ENCODE results near the gene FOXF1.

The FOXF1 gene

DNA sequence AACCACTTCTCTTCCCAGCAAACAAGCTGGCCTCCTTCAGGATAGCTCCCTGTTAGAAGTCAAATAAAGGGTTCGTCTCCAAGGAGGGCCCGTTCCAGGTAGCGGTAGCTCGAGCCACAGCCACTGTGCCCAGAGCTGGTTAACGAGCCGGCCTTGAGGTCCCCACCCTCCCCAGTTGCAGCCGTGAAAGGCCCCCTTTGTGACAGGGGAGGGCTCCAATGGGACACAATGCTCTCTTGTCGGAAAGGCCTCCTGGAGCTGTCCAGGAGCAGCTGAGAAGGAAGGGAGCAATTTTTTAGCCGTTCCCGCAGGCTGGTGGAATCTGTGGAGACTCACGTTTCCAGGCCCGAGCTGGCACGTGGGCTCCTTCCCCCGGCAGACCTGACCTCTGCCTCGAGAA, 29.9 kb upstream of the FOXF1 start:
- DNase-seq (ENCODE audit: low spot score in 2 of 2) (no peak), ATAC-seq (ENCODE audit: low read depth) (no peak)
- H3K27me3 Mint-ChIP-seq, result peaks cover 22% of the 10 kb centered on the region
- H3K4me1 Mint-ChIP-seq, result no peaks in the 10 kb centered on the region
- H3K27ac Mint-ChIP-seq, result no peak overlapping the region
- H3K9me3 Mint-ChIP-seq, result peaks cover 11% of the 10 kb centered on the region
- H3K36me3 Mint-ChIP-seq, result no peaks in the 10 kb centered on the region
- no peak overlapping the region for H3K4me3 Mint-ChIP-seq

DNA sequence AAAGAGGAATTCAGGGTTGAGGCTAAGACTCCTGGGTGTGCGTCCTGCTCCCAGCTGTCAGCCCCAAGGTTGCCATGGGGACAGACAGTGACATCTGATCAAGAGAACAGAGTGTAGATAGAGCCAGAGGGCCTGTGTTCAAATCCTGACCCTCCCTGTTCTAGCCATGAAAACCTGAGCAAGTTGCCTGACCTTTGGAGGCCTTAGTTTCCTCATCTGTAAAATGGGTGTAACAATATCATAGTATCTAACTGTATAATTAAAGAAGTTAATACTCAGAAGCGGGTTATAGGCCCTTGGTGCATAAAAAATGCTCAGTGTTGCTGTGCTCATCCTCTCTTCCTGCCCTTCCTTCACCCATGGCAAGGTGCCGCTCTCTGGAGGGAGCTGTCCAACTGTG, 28.7 kb upstream of the FOXF1 start:
- Mint-ChIP-seq H3K36me3 (no peaks in the 10 kb centered on the region), H3K4me1 (no peaks in the 10 kb centered on the region), H3K9me3 (peaks cover 11% of the 10 kb centered on the region), H3K27me3 (peaks cover 25% of the 10 kb centered on the region), H3K27ac (no peak overlapping the region), H3K4me3 (no peak overlapping the region)
- ATAC-seq (ENCODE audit: low read depth), result no peak
- no peak for DNase-seq (ENCODE audit: low spot score in 2 of 2)

DNA sequence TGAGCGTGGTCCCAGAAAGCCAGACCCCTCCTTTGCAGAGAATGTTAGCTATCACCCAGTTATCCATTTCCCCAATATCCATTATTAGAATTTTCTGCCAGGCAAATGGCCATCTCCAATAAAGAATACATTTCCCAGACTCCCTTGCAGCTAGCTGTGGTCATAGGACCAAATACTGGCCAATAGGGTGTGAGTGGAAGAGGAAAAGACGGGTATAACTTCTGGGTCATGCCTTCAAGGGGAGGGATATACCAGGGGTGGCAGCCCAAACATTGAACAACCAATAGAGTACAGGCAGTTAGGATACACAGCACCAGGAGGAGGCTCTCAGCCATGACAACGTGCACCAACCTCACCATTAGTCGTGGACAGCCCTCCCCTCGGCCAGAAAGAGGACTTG, 26.1 kb upstream of the FOXF1 start:
- peaks cover 11% of the 10 kb centered on the region for H3K9me3 Mint-ChIP-seq
- no peaks in the 10 kb centered on the region for H3K36me3 Mint-ChIP-seq
- peaks cover 20% of the 10 kb centered on the region for H3K27me3 Mint-ChIP-seq
- no peak overlapping the region for H3K4me3 Mint-ChIP-seq
- DNase-seq (ENCODE audit: low spot score in 2 of 2) (no peak), ATAC-seq (ENCODE audit: low read depth) (no peak)
- no peak overlapping the region for H3K27ac Mint-ChIP-seq
- H3K4me1 Mint-ChIP-seq, result no peaks in the 10 kb centered on the region

DNA sequence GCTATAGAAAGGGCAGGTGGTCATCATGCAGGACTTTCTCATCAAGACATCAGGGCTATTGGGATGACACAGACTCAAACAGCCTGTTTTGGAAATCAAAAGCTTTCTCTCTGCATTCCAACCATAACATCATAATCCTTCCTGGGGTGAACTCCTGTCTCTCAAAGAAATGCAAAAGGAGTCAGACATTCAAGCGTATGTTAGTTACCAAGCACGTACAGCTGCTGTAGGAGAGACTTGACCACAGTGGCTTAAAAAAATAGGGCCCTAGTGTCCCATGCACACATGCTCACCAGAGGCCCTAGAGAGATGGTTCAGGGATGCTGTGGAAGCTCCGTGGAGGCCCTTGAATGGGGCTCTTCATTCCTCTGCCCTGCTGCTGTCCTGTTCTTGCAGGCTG, 24.6 kb upstream of the FOXF1 start:
- H3K27ac Mint-ChIP-seq, result no peak overlapping the region
- peaks cover 31% of the 10 kb centered on the region for H3K27me3 Mint-ChIP-seq
- no peak for ATAC-seq (ENCODE audit: low read depth)
- peaks cover 11% of the 10 kb centered on the region for H3K9me3 Mint-ChIP-seq
- DNase-seq (ENCODE audit: low spot score in 2 of 2), result no peak
- H3K4me3 Mint-ChIP-seq, result no peak overlapping the region
- no peaks in the 10 kb centered on the region for H3K36me3 Mint-ChIP-seq
- no peaks in the 10 kb centered on the region for H3K4me1 Mint-ChIP-seq

DNA sequence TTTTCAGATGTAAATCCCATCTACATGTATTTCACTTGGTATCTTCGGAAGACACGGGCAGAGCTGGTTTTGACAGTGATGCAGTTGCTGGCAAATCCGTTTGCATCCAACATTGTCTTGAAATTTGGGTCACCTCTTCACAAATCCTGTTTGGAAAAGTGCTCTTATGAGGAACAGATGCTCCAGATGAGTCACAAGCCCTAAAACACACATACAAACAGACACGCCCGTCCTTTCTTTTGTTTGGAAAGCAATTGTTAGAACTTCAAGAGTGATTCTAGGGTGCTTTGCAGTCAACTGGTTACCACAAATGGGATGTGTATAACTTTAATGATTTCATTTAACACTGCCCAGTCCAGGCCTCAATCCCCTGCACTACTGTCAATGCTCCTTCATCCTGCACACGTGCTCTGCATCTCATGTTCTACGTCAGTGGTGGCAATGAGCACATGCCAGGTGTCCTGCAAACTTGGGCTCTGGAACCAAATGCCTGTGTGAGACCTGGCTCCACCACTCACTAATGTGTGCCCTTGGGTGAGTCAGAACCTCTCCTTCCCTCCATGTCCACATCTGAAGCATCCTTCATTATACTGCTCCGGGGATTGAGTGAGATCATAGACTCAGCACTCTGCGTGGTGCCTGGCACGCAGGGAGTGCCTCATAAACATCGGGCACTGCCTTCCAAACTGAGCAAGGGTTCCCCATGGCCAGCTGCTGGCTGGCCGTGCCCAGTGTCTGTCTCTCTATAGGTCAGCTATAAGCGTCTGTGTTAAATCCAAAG, 19.3 kb upstream of the FOXF1 start:
- Mint-ChIP-seq H3K4me1 (peaks cover 2% of the 10 kb centered on the region), H3K27ac (no peak overlapping the region), H3K4me3 (no peak overlapping the region), H3K9me3 (no peaks in the 10 kb centered on the region), H3K27me3 (peaks cover 45% of the 10 kb centered on the region), H3K36me3 (no peaks in the 10 kb centered on the region)
- no peak for ATAC-seq (ENCODE audit: low read depth)
- DNase-seq (ENCODE audit: low spot score in 2 of 2), result no peak

DNA sequence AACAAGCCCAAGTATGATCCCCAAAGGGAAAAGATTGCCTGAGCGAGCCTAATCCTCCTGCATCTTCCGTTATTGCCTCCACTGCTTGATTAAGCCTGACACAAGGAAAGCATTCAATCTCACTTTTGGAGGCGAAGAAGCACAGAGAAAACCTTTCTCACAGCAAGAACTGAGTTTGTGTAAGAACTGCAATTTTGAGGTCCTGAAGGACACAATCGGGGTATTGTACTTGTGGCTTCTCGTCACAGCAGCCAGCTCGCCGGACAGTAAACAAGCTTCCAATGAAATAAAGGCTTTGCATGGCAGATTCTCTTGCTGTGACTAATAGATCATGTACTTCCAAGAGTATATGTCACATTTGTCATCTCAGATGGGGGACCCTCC, 18.7 kb upstream of the FOXF1 start:
- Mint-ChIP-seq H3K36me3 (no peaks in the 10 kb centered on the region), H3K4me1 (peaks cover 2% of the 10 kb centered on the region), H3K27me3 (peaks cover 42% of the 10 kb centered on the region), H3K27ac (no peak overlapping the region), H3K4me3 (no peak overlapping the region), H3K9me3 (no peaks in the 10 kb centered on the region)
- DNase-seq (ENCODE audit: low spot score in 2 of 2), result no peak
- ATAC-seq (ENCODE audit: low read depth), result no peak

DNA sequence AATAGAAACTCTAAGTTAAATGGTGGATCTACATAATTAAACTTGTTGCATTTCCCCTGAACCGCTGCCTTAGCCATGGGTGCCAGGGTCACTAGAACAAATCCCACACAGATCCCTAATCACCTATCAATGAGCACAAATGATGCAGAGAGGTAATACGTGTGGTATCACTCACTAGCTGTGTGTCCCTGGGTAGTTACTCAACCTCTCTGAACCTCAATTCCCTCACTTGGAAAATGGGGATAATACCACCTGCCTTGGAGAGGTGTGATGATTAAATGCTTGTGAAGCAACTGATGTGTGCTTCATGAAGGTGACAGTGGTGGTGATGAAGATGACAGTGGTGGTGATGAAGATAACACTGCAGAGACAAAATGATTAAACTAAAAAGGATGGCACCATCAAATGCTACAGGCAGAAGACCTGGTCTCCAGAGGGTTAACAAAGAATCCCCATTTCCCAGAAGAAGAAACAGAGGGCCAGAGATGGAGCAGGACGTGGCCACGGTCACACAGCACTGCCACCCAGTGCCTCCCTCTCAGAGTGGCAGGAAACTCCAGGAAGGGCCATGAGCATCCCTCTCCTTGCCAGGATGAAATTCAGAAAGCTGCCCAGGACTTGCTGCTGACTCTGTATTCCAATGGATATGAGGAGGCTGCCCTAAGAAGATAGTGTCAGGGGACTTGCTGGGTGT, 17.9 kb upstream of the FOXF1 start:
- Mint-ChIP-seq H3K27me3 (peaks cover 42% of the 10 kb centered on the region), H3K4me3 (no peak overlapping the region)
- no peak for ATAC-seq (ENCODE audit: low read depth)

DNA sequence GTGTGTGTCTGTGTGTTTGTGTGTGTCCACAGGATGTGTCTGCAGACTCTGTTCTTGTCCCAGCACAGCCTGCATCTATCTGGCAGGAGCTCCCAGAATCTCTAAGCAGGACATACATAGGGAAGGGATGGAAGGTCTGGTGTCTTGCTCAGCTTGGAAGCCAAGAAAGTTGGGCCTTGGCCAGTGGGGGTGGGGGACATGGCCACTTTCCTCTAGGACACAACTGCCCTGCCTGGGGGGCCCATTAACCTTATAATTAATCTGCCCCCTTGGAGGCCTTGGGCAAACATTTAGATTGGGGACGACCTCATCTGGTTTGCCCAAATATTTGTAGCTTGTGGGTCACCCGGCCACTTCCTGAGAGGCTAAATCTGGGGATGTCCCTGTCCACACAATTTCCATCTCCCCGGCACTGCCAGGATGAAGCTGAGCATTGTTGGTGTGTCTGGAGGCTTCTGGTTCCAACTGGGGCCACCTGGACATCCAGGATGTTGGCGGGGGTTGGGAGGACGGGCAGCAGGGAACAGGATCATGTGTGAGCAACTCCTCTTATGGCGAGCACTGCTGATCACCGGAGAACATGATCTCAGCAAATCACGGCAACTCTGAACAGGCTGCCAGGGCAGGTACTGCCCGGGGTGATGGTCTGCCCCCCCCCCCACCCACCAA, 17.2 kb upstream of the FOXF1 start:
- no peak for DNase-seq (ENCODE audit: low spot score in 2 of 2)

More for the DNA sequence above, 17.9 kb upstream of the FOXF1 start:
- Mint-ChIP-seq H3K4me1 (peaks cover 2% of the 10 kb centered on the region), H3K36me3 (no peaks in the 10 kb centered on the region), H3K27ac (no peak overlapping the region), H3K9me3 (no peaks in the 10 kb centered on the region)
- no peak for DNase-seq (ENCODE audit: low spot score in 2 of 2)

DNA sequence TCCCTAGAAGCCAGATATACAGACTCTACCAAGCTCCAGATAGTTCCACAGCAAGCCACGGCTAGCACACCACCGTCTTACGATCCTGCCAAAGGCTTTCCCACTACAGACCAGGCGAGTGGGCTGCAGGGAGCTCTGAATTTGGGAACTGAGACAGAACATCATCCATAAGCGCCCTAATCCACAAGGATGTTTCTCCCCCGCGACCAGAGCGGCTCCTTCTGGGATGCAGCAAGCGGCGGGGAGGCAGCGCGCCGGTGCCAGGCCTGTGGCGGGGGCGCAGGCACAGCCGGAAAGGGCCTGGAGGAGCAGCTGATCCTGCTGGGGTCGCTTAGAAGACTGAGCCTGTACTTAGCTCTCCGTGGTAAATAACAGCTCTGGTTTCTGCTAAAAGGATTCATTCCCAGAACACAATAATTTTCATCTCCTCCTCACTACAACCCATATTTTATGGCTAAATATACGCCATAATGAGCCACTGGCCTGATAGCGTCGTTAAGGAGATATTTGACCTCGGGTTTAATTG, 16.2 kb upstream of the FOXF1 start:
- Mint-ChIP-seq H3K36me3 (no peaks in the 10 kb centered on the region), H3K9me3 (no peaks in the 10 kb centered on the region), H3K4me3 (no peak overlapping the region), H3K4me1 (peaks cover 4% of the 10 kb centered on the region), H3K27me3 (peaks cover 43% of the 10 kb centered on the region), H3K27ac (no peak overlapping the region)
- ATAC-seq (ENCODE audit: low read depth), result no peak
- no peak for DNase-seq (ENCODE audit: low spot score in 2 of 2)

More for the DNA sequence above, 17.2 kb upstream of the FOXF1 start:
- H3K4me3 Mint-ChIP-seq, result no peak overlapping the region
- H3K9me3 Mint-ChIP-seq, result no peaks in the 10 kb centered on the region
- H3K4me1 Mint-ChIP-seq, result peaks cover 2% of the 10 kb centered on the region
- no peak for ATAC-seq (ENCODE audit: low read depth)
- H3K27me3 Mint-ChIP-seq, result peaks cover 40% of the 10 kb centered on the region
- H3K27ac Mint-ChIP-seq, result no peak overlapping the region
- no peaks in the 10 kb centered on the region for H3K36me3 Mint-ChIP-seq

DNA sequence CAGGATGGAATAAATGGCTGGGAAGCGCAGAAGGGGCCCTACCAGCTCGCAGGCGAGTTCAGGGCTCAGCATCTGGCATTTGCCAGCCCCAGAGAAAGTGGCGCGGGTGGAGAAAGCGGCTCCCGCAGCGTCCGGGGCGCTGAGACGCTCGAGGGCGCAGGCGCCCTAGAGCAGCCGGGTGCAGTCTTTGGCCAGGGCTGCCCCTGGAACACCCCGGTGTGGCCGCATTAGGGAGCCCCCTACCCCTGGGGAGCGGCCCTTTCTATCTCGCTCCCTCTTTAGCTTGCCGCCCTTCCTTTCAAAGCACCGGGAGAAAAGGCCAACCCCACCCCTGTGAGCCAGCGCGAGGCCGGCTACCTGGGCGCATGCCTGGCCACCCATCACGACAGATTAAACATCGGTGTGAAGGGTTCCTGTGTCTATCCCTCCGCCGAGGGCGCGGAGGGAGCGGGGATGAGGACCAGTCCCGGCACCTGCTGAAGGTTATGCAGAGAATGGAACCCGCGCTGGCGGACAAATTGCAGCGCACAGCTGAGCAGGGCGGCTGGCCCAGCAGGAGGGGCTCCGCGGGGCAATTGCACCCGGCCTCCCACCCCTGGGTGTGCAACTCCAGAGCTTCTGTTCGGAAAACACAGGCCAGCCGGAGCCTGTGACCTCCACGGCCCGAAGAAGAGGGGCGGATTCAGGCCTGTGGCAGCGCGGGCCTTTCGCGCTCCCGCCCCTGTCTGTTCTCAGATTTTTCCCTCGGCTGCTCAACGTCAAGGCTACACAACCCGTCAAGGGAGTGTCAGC, 15.6 kb upstream of the FOXF1 start:
- no peak overlapping the region for H3K27ac Mint-ChIP-seq
- no peaks in the 10 kb centered on the region for H3K9me3 Mint-ChIP-seq
- peaks cover 4% of the 10 kb centered on the region for H3K4me1 Mint-ChIP-seq
- no peak overlapping the region for H3K4me3 Mint-ChIP-seq
- H3K36me3 Mint-ChIP-seq, result no peaks in the 10 kb centered on the region
- peaks cover 38% of the 10 kb centered on the region for H3K27me3 Mint-ChIP-seq
- DNase-seq (ENCODE audit: low spot score in 2 of 2), result no peak
- no peak for ATAC-seq (ENCODE audit: low read depth)

DNA sequence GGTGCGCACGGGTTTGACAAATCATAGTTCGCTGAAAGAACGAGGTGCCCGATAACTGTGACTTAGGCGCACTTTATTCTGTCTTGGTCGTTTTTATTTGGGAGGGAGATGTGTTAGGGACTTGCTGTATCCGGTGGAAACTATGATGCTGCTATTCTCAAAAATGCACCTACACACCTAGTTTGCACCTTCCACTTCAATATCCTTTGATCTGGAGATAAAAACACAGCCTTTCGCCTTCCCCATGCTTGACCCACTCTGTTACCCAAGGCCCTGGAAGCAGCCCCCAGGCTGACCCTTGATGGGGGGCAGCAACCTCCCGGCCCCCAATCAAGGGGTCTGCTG, 15.0 kb upstream of the FOXF1 start:
- Mint-ChIP-seq H3K27me3 (peaks cover 36% of the 10 kb centered on the region), H3K4me1 (peaks cover 4% of the 10 kb centered on the region), H3K4me3 (no peak overlapping the region), H3K36me3 (no peaks in the 10 kb centered on the region), H3K27ac (no peak overlapping the region), H3K9me3 (no peaks in the 10 kb centered on the region)
- ATAC-seq (ENCODE audit: low read depth) (no peak), DNase-seq (ENCODE audit: low spot score in 2 of 2) (no peak)

DNA sequence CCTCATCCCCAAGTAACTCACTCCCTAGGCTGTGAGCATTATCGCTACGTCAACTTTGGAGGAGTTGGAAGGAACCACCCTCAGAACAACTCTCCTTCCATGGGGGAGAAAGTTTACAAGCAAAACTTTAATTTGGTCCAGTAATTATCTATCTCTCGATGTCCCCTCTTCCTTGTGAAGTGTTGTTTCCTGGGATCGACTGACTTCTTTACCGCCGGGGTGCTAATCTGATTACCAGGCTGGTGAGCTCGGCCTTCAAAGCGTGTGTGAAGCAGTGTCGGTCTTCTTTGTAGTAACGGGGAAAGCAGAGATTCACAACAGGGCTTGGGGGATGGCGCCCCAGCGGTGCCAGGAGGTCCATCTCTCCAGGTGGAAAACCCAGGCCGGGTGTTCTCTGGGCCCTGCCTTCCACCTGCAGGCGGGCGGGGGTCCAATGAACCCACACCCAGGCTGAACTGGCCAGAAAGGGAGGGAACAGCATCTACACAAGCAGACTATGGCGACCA, 14.5 kb upstream of the FOXF1 start:
- no peak for DNase-seq (ENCODE audit: low spot score in 2 of 2)
- Mint-ChIP-seq H3K4me3 (no peak overlapping the region), H3K27me3 (peaks cover 34% of the 10 kb centered on the region), H3K4me1 (peaks cover 4% of the 10 kb centered on the region), H3K9me3 (no peaks in the 10 kb centered on the region), H3K27ac (no peak overlapping the region), H3K36me3 (no peaks in the 10 kb centered on the region)
- ATAC-seq (ENCODE audit: low read depth), result no peak

DNA sequence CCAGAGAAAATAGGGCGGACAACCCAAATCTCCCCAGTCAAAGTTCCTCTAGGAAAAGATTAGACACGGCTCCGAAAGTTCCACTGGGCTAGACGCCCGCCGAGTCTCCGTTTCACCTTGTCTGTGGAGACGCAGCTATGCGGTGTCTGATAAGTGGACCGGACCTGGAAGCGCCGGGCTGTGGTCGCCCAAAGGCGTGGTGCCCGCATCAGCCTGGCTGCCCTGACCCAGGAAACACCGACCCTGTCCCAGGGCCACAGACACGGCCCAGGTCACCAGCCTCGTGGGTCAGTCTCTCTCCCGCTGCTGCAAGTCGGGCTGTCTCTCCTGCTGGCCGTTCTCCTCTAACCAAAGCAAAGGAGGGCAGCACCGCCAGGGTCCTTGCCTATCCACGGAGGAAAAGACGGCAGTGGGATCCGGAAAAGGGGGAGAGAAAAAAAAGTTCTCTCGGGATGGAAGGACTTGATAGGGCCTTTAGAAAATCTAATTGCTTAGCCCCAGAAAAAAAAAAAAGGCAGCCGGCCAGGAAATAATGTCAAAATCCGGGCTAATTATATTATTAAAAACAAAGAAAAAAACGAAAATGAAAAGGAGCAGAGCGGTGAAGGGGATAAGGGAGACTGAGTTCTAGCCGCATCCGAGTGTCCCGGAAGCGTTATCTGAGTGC, 13.9 kb upstream of the FOXF1 start:
- Mint-ChIP-seq H3K36me3 (no peaks in the 10 kb centered on the region), H3K27ac (no peak overlapping the region)

More for the DNA sequence above, 13.9 kb upstream of the FOXF1 start:
- no peak for ATAC-seq (ENCODE audit: low read depth)
- DNase-seq (ENCODE audit: low spot score in 2 of 2), result no peak
- Mint-ChIP-seq H3K4me3 (no peak overlapping the region), H3K27me3 (peaks cover 30% of the 10 kb centered on the region), H3K9me3 (no peaks in the 10 kb centered on the region), H3K4me1 (peaks cover 4% of the 10 kb centered on the region)
